HCT116 (cell line): ENCODE data around the gene RBP5. TPM values are rescaled to one million over a fixed set of nuclear protein-coding genes. Genes with fewer than 3 reads are reported as not detected.
A peak's percentile ranks its signal among the peaks of the same experiment; 100 is the strongest.

Experiments
- ATAC-seq: fragments of 200-7000 bp; cut with Tn5 transposase; 2 replicates; pipeline ENCODE4 v1.9.1; 2020; ENCODE audit warnings: mild to moderate bottlenecking, moderate library complexity
- BruUV-seq: library from RNA; stranded (reverse); fragments of 400-500 nt; replicated peaks from 2 replicates; lab custom pipeline; 2021; lab: Mats Ljungman, UMichigan
- CTCF ChIA-PET: fragments of 300-600 bp; sonication (Branson Sonifier 250); formaldehyde crosslinking; loops from one replicate; lab custom pipeline; 2021; ENCODE audit warnings: antibody characterized with exemption; lab: Charles Lee
- POLR2A ChIA-PET: fragments of 300-600, 350-600 bp; sonication (Branson Sonifier 250); formaldehyde crosslinking; loops from one replicate; lab custom pipeline; 2021; ENCODE audit warnings: antibody characterized with exemption; lab: Charles Lee
- RAD21 ChIA-PET, 2 experiments: fragments of 300-600 bp; sonication (Branson Sonifier 250); formaldehyde crosslinking; loops; one replicate each; lab custom pipeline; 2023; ENCODE audit warnings: low total read pairs in 2 of 2; ENCODE audit not compliant: uncharacterized antibody in 2 of 2, unreplicated experiment in 2 of 2, low non-redundant PET in 1 of 2; lab: Charles Lee
- DNase-seq: peaks from one replicate; pipeline ENCODE4 v3.0.0-alpha.2; 2010; ENCODE audit warnings: low read depth, low spot score
- H2AFZ ChIP-seq: fragments of 200-600 bp; shearing (Covaris generic), sonication (generic); 2 replicates; pipeline ENCODE4 v1.6.1; 2017; ENCODE audit warnings: low read depth, mixed run types, mixed read lengths, antibody characterized with exemption, low read length; ENCODE audit not compliant: poor library complexity, severe bottlenecking
- H3K27ac ChIP-seq: 2 replicates; pipeline ENCODE4 v1.5.1; 2012; ENCODE audit warnings: low read depth, low read length
- H3K27me3 ChIP-seq: fragments of 200-600 bp; sonication (generic); 2 replicates; pipeline ENCODE4 v1.6.1; 2016; ENCODE audit warnings: mixed run types, low read length, mixed read lengths; ENCODE audit not compliant: insufficient read depth
- H3K36me3 ChIP-seq, 2 experiments: fragments of 200-500 bp in 1 of 2; fragments of 200-600 bp in 1 of 2; sonication (Bioruptor generic) in 1 of 2; sonication (generic) in 1 of 2; 2 replicates each; pipeline versions ENCODE4 v1.5.1 to v1.6.1; 2014 to 2016; ENCODE audit warnings: low read length in 2 of 2, inconsistent platforms in 1 of 2, mixed read lengths in 1 of 2, mixed run types in 1 of 2; ENCODE audit not compliant: insufficient read depth in 2 of 2, control insufficient read depth in 1 of 2
- H3K4me1 ChIP-seq, 2 experiments: fragments of 200-600 bp in 1 of 2; sonication (generic) in 1 of 2; 2 replicates each; pipeline versions ENCODE4 v1.5.1 to v1.6.1; 2012 to 2017; ENCODE audit warnings: low read length in 2 of 2, inconsistent platforms in 1 of 2, mild to moderate bottlenecking in 1 of 2, mixed read lengths in 1 of 2, mixed run types in 1 of 2, moderate library complexity in 1 of 2; ENCODE audit not compliant: insufficient read depth in 2 of 2, control insufficient read depth in 1 of 2
- H3K4me2 ChIP-seq: fragments of 200-600 bp; sonication (generic); 2 replicates; pipeline ENCODE4 v1.6.1; 2017; ENCODE audit warnings: mixed run types, low read length, mixed read lengths
- H3K4me3 ChIP-seq, 2 experiments: fragments of 200-600 bp in 1 of 2; sonication (generic) in 1 of 2; replicated peaks in 1 of 2; 2 replicates each; pipeline ENCODE4 v1.5.1; 2011 to 2016; ENCODE audit warnings: low read length in 2 of 2, control low read depth in 1 of 2, low read depth in 1 of 2, mild to moderate bottlenecking in 1 of 2, mixed read lengths in 1 of 2, mixed run types in 1 of 2
- H3K79me2 ChIP-seq: fragments of 200-600 bp; sonication (generic); 2 replicates; pipeline ENCODE4 v1.6.1; 2017; ENCODE audit warnings: mild to moderate bottlenecking, mixed run types, low read length, moderate library complexity, mixed read lengths; ENCODE audit not compliant: insufficient read depth
- H3K9ac ChIP-seq: fragments of 200-600 bp; sonication (generic); 2 replicates; pipeline ENCODE4 v1.6.1; 2016; ENCODE audit warnings: low read length, mixed read lengths
- H3K9me2 ChIP-seq: fragments of 200-600 bp; sonication (generic), shearing (Covaris generic); 2 replicates; pipeline ENCODE4 v1.6.1; 2017; ENCODE audit warnings: mixed run types, mild to moderate bottlenecking, moderate library complexity; ENCODE audit not compliant: insufficient read depth
- H3K9me3 ChIP-seq, 2 experiments: fragments of 200-500 bp in 1 of 2; fragments of 200-600 bp in 1 of 2; sonication (Bioruptor generic) in 1 of 2; sonication (generic) in 1 of 2; 2 replicates each; pipeline ENCODE4 v1.6.1; 2014 to 2017; ENCODE audit warnings: low read length in 2 of 2, mixed read lengths in 2 of 2, inconsistent platforms in 1 of 2, low read depth in 1 of 2, mild to moderate bottlenecking in 1 of 2, mixed run types in 1 of 2, moderate library complexity in 1 of 2; ENCODE audit not compliant: control insufficient read depth in 1 of 2, insufficient read depth in 1 of 2
- H4K20me1 ChIP-seq: fragments of 200-600 bp; sonication (generic), shearing (Covaris generic); 2 replicates; pipeline ENCODE4 v1.6.1; 2017; ENCODE audit warnings: mixed run types, mild to moderate bottlenecking, moderate library complexity; ENCODE audit not compliant: insufficient read depth
- CBX3 ChIP-seq: IDR thresholded peaks from 2 replicates; pipeline ENCODE4 v1.6.1; 2012; ENCODE audit warnings: low read depth
- CEBPB ChIP-seq: IDR thresholded peaks from 2 replicates; pipeline ENCODE4 v1.6.1; 2012; ENCODE audit warnings: low read depth
- EGR1 ChIP-seq: IDR thresholded peaks from 2 replicates; pipeline ENCODE4 v1.6.1; 2012; ENCODE audit warnings: low read depth
- EZH2 ChIP-seq: fragments of 200-600 bp; sonication (generic); IDR thresholded peaks from 2 replicates; pipeline ENCODE4 v1.6.1; 2017; ENCODE audit warnings: antibody characterized with exemption, mixed run types
- FOSL1 ChIP-seq: IDR thresholded peaks from 2 replicates; pipeline ENCODE4 v1.6.1; 2012; ENCODE audit warnings: low read depth
- POLR2A ChIP-seq: IDR thresholded peaks from 2 replicates; pipeline ENCODE4 v1.7.0; 2011; ENCODE audit warnings: borderline replicate concordance; ENCODE audit not compliant: insufficient read depth, insufficient read length; ENCODE audit errors: extremely low read depth
- POLR2AphosphoS5 ChIP-seq: IDR thresholded peaks from 2 replicates; pipeline ENCODE4 v1.6.1; 2011; ENCODE audit warnings: mild to moderate bottlenecking, low read depth, low read length, moderate library complexity
- RAD21 ChIP-seq: IDR thresholded peaks from 2 replicates; pipeline ENCODE4 v1.6.1; 2012; ENCODE audit warnings: low read depth, mild to moderate bottlenecking
- SIN3A ChIP-seq: IDR thresholded peaks from 2 replicates; pipeline ENCODE4 v1.6.1; 2012; ENCODE audit warnings: low read depth
- SP1 ChIP-seq: IDR thresholded peaks from 2 replicates; pipeline ENCODE4 v1.6.1; 2012; ENCODE audit warnings: low read depth
- SRF ChIP-seq: IDR thresholded peaks from 2 replicates; pipeline ENCODE4 v1.6.1; 2012; ENCODE audit warnings: low read depth
- ZFX ChIP-seq: fragments of 450-650 bp; IDR thresholded peaks from 2 replicates; pipeline ENCODE4 v1.6.1; 2017
- ZNF274 ChIP-seq: fragments of 200-500 bp; sonication (Bioruptor generic); IDR thresholded peaks from 2 replicates; pipeline ENCODE4 v1.6.1; 2014; ENCODE audit warnings: mild to moderate bottlenecking, low read depth, low read length, inconsistent platforms
- intact Hi-C: fragments of 100-400 bp; cut with micrococcal nuclease; formaldehyde crosslinking; loops from 2 replicates; pipeline ENCODE4 v1.10.0; 2022
- total RNA-seq: library from RNA; stranded (reverse); gene quantifications from one replicate; pipeline ENCODE4 v1.2.1, GENCODE V29; 2021; ENCODE audit not compliant: unreplicated experiment
- TF ChIP-seq, protein P1 (sequence below), 3 experiments: fragments of 200-600 bp in 1 of 3; sonication (generic) in 1 of 3; IDR thresholded peaks in 2 of 3; conservative IDR thresholded peaks in 1 of 3; 2 replicates each; pipeline ENCODE4 v1.5.1; 2012 to 2017; ENCODE audit warnings: low read depth in 2 of 3, low read length in 2 of 3, antibody characterized with exemption in 1 of 3, borderline replicate concordance in 1 of 3, control low read depth in 1 of 3, mild to moderate bottlenecking in 1 of 3, mixed read lengths in 1 of 3, mixed run types in 1 of 3, moderate library complexity in 1 of 3; ENCODE audit not compliant: insufficient read depth in 1 of 3
- TF ChIP-seq, protein P2 (sequence below): IDR thresholded peaks from 2 replicates; pipeline ENCODE4 v1.6.1; 2012
- TF ChIP-seq, protein P3 (sequence below): IDR thresholded peaks from 2 replicates; pipeline ENCODE4 v1.6.1; 2012
- TF ChIP-seq, protein P4 (sequence below): IDR thresholded peaks from 2 replicates; pipeline ENCODE4 v1.6.1; 2012; ENCODE audit warnings: low read depth

RBP5 gene
- total RNA-seq, 1 experiment from 2014 or later: 0.22 TPM

DNA sequence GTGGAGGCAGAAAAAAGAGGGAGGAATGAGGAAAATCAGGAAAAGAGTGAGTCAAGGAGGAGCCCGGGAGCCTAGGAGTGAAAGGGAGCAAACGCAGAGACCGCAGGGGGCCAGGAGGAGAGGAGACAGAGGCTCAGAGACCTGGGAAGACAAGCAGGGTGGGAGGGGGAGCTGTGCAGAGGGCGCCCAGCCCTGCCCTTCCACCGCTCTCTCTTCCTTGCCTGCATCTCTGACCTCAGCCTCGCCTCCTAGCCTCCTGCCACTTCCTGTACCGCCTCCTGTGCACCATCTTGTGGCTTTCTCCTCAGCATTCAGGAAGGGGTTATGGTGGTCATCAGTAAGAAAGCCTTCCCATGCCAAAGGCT is 2.8 kb upstream of the RBP5 start (continued):
- TF ChIP-seq, protein P1, sequence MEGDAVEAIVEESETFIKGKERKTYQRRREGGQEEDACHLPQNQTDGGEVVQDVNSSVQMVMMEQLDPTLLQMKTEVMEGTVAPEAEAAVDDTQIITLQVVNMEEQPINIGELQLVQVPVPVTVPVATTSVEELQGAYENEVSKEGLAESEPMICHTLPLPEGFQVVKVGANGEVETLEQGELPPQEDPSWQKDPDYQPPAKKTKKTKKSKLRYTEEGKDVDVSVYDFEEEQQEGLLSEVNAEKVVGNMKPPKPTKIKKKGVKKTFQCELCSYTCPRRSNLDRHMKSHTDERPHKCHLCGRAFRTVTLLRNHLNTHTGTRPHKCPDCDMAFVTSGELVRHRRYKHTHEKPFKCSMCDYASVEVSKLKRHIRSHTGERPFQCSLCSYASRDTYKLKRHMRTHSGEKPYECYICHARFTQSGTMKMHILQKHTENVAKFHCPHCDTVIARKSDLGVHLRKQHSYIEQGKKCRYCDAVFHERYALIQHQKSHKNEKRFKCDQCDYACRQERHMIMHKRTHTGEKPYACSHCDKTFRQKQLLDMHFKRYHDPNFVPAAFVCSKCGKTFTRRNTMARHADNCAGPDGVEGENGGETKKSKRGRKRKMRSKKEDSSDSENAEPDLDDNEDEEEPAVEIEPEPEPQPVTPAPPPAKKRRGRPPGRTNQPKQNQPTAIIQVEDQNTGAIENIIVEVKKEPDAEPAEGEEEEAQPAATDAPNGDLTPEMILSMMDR (IDR thresholded peaks at IDR 0.05 in 2 of 3, conservative IDR thresholded peaks at IDR 0.05 in 1 of 3; ENCODE audit: borderline replicate concordance in 1 of 3, insufficient read depth in 1 of 3, low read depth in 2 of 3, low read length in 2 of 3): no peak
- no peak for TF ChIP-seq CBX3
- TF ChIP-seq ZNF274: no peak
- TF ChIP-seq, protein P2, sequence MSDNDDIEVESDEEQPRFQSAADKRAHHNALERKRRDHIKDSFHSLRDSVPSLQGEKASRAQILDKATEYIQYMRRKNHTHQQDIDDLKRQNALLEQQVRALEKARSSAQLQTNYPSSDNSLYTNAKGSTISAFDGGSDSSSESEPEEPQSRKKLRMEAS: no peak
- no peak for TF ChIP-seq EGR1
- no peak for TF ChIP-seq CEBPB
- no peak for TF ChIP-seq SRF
- TF ChIP-seq, protein P3, sequence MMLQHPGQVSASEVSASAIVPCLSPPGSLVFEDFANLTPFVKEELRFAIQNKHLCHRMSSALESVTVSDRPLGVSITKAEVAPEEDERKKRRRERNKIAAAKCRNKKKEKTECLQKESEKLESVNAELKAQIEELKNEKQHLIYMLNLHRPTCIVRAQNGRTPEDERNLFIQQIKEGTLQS: no peak
- no peak for TF ChIP-seq POLR2AphosphoS5
- TF ChIP-seq SIN3A: no peak

DNA sequence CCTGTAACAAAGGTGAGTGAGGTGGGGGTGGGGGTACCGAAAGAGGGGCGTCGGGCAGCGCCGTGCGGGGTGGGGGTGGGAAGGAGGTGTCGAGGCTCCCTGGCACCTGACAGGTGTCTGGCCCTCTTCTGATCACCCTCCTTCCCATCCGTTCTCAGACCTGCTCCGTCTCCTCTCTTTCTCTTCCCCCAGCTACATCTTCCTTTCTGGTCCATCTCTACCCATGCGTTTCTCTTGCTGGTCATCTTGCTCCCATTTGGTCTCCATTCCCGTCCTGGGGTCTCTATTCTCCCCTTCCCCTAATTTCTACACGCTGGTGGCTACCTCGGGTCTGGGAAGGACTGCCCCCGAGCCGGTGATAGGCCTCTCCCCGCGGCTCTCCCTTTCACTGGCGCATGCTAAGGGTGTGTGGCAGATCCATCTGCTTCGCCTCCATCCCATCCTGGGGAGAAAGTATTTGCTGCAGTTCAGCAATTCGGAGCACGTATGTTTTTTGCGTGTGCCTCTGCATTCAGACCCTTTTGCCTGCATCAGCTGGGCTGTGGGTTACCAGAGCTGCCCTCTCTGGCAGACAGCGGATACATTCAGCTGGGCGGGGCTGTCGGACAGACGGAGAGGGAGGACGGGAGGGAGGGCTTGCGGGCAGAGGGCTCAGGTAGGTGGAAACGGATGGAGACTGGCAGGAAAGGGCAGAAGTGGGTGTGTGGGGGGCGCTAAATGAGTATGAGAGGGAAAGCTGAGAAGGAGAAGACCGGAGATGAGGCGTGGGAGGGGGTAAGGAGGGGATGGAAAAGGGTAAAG is 2.2 kb upstream of the RBP5 start:
- no peaks in the 10 kb centered on the region; a peak in 1 of 4 replicates for H3K36me3 ChIP-seq
- peak; percentile 66 for ATAC-seq
- peak overlapping the region; percentile 59 for H3K9ac ChIP-seq
- H3K9me2 ChIP-seq: no peaks in the 10 kb centered on the region
- peaks cover 7 to 35% of the 10 kb centered on the region in 2 experiments for H3K4me1 ChIP-seq
- TSS peak; percentile 29 for BruUV-seq
- no peaks in the 10 kb centered on the region for H4K20me1 ChIP-seq
- H3K79me2 ChIP-seq: no peaks in the 10 kb centered on the region
- no peak for DNase-seq
- H3K9me3 ChIP-seq: no peaks in the 10 kb centered on the region
- CTCF ChIA-PET: no interaction called here
- intact Hi-C loops: no loop called here
- H2AFZ ChIP-seq: no peak overlapping the region
- POLR2A ChIA-PET: interaction anchor here (0.7 kb wide), 1 partner anchor 8 kb away, joined by 3 read pairs; no protein-coding TSS in a partner anchor
- RAD21 ChIA-PET: no interaction called here
- H3K27me3 ChIP-seq: no peaks in the 10 kb centered on the region
- TF ChIP-seq SP1 (no peak), RAD21 (no peak), FOSL1 (no peak), ZFX (no peak), SIN3A (no peak), CBX3 (no peak), CEBPB (no peak), POLR2A (no peak), EZH2 (no peak)
- TF ChIP-seq, protein P3: no peak
- TF ChIP-seq, protein P2: no peak
- TF ChIP-seq, protein P4, sequence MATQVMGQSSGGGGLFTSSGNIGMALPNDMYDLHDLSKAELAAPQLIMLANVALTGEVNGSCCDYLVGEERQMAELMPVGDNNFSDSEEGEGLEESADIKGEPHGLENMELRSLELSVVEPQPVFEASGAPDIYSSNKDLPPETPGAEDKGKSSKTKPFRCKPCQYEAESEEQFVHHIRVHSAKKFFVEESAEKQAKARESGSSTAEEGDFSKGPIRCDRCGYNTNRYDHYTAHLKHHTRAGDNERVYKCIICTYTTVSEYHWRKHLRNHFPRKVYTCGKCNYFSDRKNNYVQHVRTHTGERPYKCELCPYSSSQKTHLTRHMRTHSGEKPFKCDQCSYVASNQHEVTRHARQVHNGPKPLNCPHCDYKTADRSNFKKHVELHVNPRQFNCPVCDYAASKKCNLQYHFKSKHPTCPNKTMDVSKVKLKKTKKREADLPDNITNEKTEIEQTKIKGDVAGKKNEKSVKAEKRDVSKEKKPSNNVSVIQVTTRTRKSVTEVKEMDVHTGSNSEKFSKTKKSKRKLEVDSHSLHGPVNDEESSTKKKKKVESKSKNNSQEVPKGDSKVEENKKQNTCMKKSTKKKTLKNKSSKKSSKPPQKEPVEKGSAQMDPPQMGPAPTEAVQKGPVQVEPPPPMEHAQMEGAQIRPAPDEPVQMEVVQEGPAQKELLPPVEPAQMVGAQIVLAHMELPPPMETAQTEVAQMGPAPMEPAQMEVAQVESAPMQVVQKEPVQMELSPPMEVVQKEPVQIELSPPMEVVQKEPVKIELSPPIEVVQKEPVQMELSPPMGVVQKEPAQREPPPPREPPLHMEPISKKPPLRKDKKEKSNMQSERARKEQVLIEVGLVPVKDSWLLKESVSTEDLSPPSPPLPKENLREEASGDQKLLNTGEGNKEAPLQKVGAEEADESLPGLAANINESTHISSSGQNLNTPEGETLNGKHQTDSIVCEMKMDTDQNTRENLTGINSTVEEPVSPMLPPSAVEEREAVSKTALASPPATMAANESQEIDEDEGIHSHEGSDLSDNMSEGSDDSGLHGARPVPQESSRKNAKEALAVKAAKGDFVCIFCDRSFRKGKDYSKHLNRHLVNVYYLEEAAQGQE: no peak
- peak overlapping the region; percentile 51 to 59 for H3K4me3 ChIP-seq
- H3K4me2 ChIP-seq: peak overlapping the region; percentile 73
- H3K27ac ChIP-seq: peak overlapping the region; percentile 41; the same call in 1 of the 2 replicates
